ENCODE data around the gene GNG12.
"Not testable (repeated sequence)": the region's sequence is repeated elsewhere in the genome, so short reads cannot be mapped to it uniquely, and the experiment has no call there.

The GNG12 gene

DNA sequence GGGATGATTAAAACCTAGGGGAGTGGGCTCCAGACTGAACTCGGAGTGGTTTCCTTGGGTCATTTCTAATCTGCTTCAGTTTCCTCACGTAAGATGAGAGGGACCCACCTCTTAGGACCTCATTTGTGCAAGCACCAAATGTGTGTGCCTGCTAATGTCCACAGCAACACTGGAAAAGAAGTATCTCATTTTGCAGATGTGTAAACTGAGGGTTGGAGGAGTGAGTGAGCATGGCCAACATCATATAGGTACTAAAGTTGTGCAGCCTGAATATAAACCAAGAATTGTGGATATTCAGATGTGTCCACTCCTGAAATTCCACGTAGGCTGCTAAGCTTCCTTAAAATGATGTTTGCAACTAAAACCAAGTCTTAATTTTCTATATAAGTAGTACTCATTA lies 96.5 kb downstream of the GNG12 start:
- H3K4me1 Mint-ChIP-seq: peaks cover 23% of the 10 kb centered on the region
- H3K27me3 Mint-ChIP-seq: no peaks in the 10 kb centered on the region
- no peak for DNase-seq
- H3K9me3 Mint-ChIP-seq: no peaks in the 10 kb centered on the region
- H3K36me3 Mint-ChIP-seq (ENCODE audit: low read depth): no peaks in the 10 kb centered on the region
- no peak for ATAC-seq
- no peak overlapping the region for H3K4me3 Mint-ChIP-seq
- H3K27ac Mint-ChIP-seq: no peak overlapping the region

DNA sequence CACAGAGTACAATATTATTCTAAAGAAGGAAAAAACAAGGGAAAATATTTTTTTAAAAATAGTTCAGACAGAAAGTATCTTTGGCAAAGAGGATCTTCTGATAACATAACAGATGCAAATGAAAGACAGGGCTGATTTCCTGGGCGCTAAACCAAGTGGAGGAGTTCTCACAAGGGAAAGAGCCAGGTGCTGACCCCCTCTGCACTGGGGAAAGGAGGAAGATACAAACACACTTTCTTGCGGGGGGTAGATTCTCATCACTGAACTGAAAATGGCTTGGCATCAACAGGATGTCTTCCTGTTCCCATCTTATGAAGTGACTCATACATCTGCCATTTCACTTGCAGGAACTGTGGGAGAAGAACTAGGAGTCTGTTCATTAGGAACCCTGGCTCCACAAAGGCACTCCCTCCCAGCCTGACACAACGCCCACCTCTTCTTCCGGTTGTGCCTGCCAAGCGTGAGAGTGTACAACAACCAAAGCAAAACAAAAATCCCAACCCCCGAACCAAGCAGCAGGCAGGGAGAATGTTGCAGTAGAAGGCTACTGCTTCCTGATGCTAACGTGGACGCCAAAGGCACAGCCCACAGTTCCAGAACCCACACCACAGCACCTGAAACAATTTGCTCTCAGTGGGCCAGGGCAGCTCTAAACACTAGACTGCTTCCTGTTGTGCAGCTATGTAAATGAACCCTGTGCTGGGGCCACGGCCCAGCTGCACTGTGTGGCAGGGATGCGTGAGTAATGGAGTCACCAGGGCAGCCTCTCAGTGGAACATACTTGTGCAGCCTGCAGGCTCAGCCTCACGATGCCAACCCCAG lies 97.2 kb downstream of the GNG12 start:
- ATAC-seq (peak; percentile 99), DNase-seq (peak; percentile 40)
- peak overlapping the region; percentile 61 for H3K4me3 Mint-ChIP-seq
- H3K36me3 Mint-ChIP-seq (ENCODE audit: low read depth): no peaks in the 10 kb centered on the region
- H3K27me3 Mint-ChIP-seq: no peaks in the 10 kb centered on the region
- H3K9me3 Mint-ChIP-seq: no peaks in the 10 kb centered on the region
- H3K27ac Mint-ChIP-seq: peak overlapping the region; percentile 80
- peaks cover 23% of the 10 kb centered on the region for H3K4me1 Mint-ChIP-seq

DNA sequence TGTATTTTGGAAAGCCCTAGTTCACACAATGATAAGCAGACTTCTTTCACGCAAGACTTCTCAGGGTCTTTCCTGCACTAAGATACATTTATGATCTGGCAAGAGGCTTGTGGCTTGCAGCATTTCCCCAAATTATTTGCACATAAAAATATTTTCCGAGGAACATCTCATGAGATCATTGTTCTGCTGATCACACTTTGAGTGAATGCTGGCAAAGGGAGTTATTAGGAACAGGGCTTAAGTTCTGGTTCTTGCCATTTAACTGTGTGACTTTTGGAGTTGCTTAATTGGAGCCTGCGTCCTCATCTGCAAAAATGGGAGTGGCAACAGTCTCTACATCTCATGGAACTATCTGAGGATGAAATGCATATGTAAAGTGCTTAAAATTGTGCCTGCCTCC lies 98.1 kb downstream of the GNG12 start:
- no peaks in the 10 kb centered on the region for H3K36me3 Mint-ChIP-seq (ENCODE audit: low read depth)
- ATAC-seq (no peak), DNase-seq (no peak)
- H3K9me3 Mint-ChIP-seq: no peaks in the 10 kb centered on the region
- H3K27me3 Mint-ChIP-seq: no peaks in the 10 kb centered on the region
- H3K4me1 Mint-ChIP-seq: peaks cover 27% of the 10 kb centered on the region
- H3K4me3 Mint-ChIP-seq: no peak overlapping the region
- no peak overlapping the region for H3K27ac Mint-ChIP-seq

DNA sequence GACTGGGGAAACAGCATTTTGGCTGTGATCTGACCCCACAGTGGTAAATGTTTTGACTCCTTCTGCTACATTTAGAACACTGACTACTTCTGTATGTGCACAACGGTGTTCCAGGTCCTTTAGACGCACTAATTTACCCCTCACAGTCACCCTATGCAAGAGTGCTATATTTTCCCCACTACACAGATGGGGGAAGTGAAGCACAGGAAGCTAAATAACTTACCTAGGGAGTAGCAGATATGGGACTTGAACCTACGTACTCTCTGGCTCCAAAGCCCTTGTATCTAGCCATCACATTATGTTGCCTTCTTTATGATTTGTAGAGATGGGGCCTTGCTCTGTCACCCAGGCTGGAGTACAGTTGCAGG lies 99.0 kb downstream of the GNG12 start:
- H3K36me3 Mint-ChIP-seq (ENCODE audit: low read depth): no peaks in the 10 kb centered on the region
- no peaks in the 10 kb centered on the region for H3K9me3 Mint-ChIP-seq
- DNase-seq (no peak), ATAC-seq (no peak)
- H3K4me3 Mint-ChIP-seq: no peak overlapping the region
- H3K4me1 Mint-ChIP-seq: peaks cover 33% of the 10 kb centered on the region
- H3K27ac Mint-ChIP-seq: no peak overlapping the region
- H3K27me3 Mint-ChIP-seq: no peaks in the 10 kb centered on the region

DNA sequence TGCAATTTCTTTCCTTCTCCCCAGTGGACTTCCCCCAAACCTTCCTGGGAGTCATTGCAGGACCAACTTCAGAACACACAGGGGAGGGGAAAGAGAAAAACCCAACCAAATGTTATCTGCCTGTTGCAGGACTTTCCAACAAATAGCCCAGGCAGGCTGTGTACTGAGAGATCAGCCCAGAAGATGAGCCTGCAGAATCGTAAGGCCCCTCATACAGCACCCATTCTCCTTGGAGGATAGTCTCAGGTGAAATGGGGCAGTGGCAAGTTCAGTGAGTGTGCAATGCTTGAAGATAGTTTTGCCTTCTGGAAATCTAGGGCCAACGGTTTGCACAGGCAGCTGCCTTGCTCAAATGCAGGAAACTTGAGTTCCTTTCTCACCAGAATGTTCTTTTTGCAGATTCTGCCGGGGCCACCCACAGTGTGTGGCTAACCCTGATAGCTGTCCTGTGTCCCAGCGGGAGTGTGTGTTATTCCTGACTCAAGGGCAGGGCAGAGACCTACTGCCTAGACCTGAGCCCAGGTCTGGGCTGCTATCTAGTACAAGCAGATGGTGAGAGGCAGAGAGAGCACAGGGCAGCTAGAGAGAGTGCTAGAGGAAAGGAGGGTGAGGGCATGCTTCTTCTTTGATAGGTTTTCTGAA lies 99.5 kb downstream of the GNG12 start:
- no peak for DNase-seq

DNA sequence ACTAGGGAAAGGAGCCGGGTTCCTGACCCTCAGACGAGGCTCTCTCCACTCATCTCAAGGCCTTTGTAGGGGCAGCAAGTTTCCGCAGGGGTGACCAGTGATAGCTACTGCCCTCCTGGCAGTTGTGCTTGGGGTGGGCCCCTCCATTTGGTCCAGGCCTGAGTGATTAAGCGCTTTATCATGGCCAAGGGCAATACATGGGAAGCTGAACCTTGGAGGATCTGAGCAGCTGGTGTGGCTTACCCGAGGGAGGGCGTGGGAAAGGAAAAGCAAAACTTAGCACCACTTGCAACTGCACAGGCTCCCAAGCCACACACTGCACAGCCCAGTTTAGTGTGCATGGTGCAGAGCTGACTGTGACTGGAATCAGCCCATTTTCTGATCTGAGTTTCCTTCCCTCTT lies 100.5 kb downstream of the GNG12 start:
- Mint-ChIP-seq H3K27me3 (no peaks in the 10 kb centered on the region), H3K4me1 (peaks cover 33% of the 10 kb centered on the region)

More for the DNA sequence above, 99.5 kb downstream of the GNG12 start:
- Mint-ChIP-seq H3K27me3 (no peaks in the 10 kb centered on the region), H3K4me3 (no peak overlapping the region), H3K36me3 (ENCODE audit: low read depth) (no peaks in the 10 kb centered on the region), H3K9me3 (no peaks in the 10 kb centered on the region), H3K27ac (no peak overlapping the region), H3K4me1 (peaks cover 33% of the 10 kb centered on the region)
- ATAC-seq: no peak

DNA sequence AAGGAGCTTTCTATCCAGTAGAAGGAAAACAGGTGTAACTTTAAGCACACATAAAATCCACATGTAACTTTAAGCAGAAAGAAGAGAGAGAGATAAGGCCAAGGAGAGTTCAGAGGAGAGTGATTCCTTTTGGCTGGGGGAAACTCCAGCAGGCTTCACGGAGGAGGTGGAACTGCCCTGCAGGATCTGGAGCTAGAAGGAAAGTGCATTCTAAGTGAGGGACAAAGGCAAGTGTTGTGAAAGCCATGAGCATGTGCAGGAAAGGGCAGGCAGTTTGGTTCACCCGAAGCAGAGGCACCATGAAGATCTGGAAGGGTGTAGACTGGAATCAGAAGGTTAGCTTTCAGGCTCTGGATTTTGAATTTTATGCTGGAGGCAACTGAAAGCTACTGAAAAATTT lies 101.9 kb downstream of the GNG12 start:
- no peak for ATAC-seq
- Mint-ChIP-seq H3K27me3 (no peaks in the 10 kb centered on the region), H3K4me3 (no peak overlapping the region), H3K9me3 (no peaks in the 10 kb centered on the region), H3K36me3 (ENCODE audit: low read depth) (no peaks in the 10 kb centered on the region), H3K4me1 (peaks cover 33% of the 10 kb centered on the region), H3K27ac (no peak overlapping the region)
- no peak for DNase-seq

More for the DNA sequence above, 100.5 kb downstream of the GNG12 start:
- ATAC-seq (no peak), DNase-seq (no peak)
- Mint-ChIP-seq H3K9me3 (no peaks in the 10 kb centered on the region), H3K36me3 (ENCODE audit: low read depth) (no peaks in the 10 kb centered on the region), H3K27ac (no peak overlapping the region), H3K4me3 (no peak overlapping the region)

DNA sequence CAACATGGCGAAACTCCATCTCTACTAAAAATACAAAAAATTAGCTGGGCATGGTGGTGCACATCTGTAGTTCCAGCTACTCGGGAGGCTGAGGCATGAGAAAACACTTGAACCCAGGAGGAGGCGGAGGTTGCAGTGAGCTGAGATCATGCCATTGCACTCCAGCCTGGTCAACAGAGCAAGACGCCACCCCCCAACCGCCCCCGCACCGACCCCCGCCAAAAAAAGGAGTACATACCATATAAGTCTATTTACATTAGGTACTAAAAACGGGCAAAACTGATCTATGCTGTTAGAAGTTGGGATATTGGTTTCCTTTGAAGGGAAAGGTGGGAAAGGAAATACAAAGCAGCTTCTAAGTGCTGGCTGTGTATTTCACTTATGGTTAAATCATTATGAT lies 103.0 kb downstream of the GNG12 start:
- not testable (repeated sequence) for H3K27me3 Mint-ChIP-seq; ATAC-seq; H3K9me3 Mint-ChIP-seq; H3K4me3 Mint-ChIP-seq; H3K27ac Mint-ChIP-seq; DNase-seq; H3K36me3 Mint-ChIP-seq (ENCODE audit: low read depth)
- peaks cover 33% of the 10 kb centered on the region for H3K4me1 Mint-ChIP-seq

DNA sequence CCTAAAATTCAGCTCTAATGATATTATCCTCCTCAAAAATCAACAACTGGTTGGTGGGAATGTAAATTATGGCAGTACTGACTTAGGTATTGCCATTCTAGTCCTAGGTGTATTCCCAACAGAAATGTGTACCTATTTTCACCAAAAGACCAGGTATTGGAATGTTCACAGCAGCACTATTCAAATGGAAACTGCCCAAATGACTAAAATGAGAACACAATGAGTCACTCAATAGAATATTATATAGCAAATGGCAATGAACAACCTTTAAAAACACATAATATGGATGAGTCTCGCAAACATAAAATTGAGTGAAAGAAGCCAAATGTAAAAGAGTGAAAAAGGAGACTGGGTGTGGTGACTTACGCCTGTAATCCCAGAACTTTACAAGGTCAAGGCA lies 103.4 kb downstream of the GNG12 start:
- DNase-seq: no peak
- Mint-ChIP-seq H3K4me1 (peaks cover 31% of the 10 kb centered on the region), H3K27ac (no peak overlapping the region), H3K4me3 (no peak overlapping the region), H3K36me3 (ENCODE audit: low read depth) (no peaks in the 10 kb centered on the region), H3K9me3 (no peaks in the 10 kb centered on the region), H3K27me3 (no peaks in the 10 kb centered on the region)
- peak; percentile 12 for ATAC-seq

DNA sequence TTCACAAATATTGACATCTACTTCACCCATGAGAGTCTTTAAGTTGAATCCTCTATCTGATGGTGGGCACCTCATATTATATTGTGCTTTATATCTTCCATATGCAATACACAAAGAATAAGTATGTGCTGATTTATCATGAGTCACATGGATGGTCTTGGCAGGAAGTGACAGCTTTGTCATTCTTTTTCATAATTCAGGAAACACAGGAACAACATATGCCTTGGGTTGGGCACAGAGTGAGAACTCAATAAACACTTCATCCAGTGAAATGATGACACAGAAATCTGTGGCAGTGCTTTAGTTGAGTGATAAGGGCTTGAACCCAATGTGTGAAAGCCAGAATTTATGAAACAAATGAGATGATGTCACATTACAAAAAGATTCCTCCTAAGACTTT lies 107.0 kb downstream of the GNG12 start:
- no peaks in the 10 kb centered on the region for H3K36me3 Mint-ChIP-seq (ENCODE audit: low read depth)
- no peak for DNase-seq
- no peak overlapping the region for H3K4me3 Mint-ChIP-seq
- peak; percentile 21 for ATAC-seq
- H3K27ac Mint-ChIP-seq: no peak overlapping the region
- H3K27me3 Mint-ChIP-seq: no peaks in the 10 kb centered on the region
- H3K4me1 Mint-ChIP-seq: peaks cover 26% of the 10 kb centered on the region
- no peaks in the 10 kb centered on the region for H3K9me3 Mint-ChIP-seq

DNA sequence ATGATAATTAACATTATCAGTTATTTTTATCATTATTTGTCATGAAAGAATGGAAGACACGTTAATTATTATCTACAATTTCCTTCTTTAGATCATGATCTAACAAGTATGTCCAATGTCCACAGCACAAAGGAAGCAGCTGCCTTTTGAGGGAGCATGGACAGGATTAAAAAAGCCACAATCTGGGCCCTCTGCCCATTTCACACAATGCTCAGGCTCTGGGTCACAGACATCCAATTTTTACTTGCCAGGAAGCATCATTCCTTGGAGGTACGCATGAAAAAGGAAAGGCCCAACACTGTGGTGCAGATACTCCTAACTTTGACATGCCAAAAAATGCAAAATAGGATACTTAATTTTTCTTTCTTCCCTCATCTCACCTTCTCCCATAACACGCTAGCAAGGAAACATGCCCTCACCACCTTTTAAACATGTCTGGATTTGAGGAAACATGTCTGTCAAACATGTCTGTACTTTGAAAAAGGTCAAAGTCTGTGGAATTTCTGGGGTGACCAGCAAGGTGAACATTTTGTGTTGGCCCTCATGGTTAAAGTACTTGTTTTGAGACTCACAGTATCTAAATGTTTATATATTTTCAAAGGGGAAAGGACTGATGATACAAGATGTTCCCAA lies 108.2 kb downstream of the GNG12 start:
- no peaks in the 10 kb centered on the region for H3K36me3 Mint-ChIP-seq (ENCODE audit: low read depth)
- H3K27me3 Mint-ChIP-seq: no peaks in the 10 kb centered on the region
- no peak overlapping the region for H3K27ac Mint-ChIP-seq
- ATAC-seq (no peak), DNase-seq (no peak)
- H3K4me1 Mint-ChIP-seq: peaks cover 22% of the 10 kb centered on the region
- no peak overlapping the region for H3K4me3 Mint-ChIP-seq
- H3K9me3 Mint-ChIP-seq: no peaks in the 10 kb centered on the region

DNA sequence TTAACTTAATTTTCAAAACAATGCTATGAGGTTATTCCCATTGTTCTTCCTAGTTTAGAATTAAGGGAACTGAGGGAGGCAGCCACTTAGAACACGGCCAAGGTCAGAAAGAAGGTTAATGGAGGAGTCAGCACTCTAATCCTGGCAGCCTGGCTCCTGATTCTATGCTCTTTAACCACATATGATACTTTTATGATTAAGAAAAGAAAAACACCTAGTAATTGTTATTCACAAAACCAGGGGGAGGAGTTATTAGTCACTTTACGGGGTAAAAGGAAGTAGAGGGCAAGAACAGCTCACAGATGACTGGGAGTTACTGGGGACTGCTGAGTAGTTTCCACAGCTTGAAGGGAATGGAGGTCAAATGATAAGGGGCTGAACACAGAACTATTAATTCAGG lies 109.6 kb downstream of the GNG12 start:
- Mint-ChIP-seq H3K27me3 (no peaks in the 10 kb centered on the region), H3K4me3 (no peak overlapping the region), H3K9me3 (no peaks in the 10 kb centered on the region), H3K4me1 (peaks cover 17% of the 10 kb centered on the region), H3K27ac (no peak overlapping the region), H3K36me3 (ENCODE audit: low read depth) (no peaks in the 10 kb centered on the region)
- peak; percentile 96 for ATAC-seq
- no peak for DNase-seq

DNA sequence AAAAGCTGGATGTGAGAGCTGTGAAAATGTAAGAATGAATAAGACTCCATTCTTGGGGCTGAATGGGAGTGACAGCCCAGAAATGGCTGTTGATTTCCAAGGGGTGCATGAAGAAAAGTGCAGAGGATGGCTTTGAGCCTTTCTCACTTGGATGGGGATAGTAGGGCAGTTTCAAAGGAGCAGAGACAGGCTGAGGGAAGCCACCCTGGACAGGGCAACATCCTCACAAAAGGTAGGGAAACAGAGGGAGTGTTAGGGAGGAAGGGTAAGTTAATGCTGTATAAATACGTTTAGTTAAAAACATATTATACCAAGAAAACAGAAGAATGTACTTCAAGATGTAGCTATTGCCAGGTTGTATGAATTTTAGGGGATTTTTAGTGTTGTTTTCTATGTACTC lies 110.1 kb downstream of the GNG12 start:
- Mint-ChIP-seq H3K4me3 (no peak overlapping the region), H3K4me1 (peaks cover 17% of the 10 kb centered on the region), H3K27ac (no peak overlapping the region), H3K27me3 (no peaks in the 10 kb centered on the region), H3K9me3 (no peaks in the 10 kb centered on the region), H3K36me3 (ENCODE audit: low read depth) (no peaks in the 10 kb centered on the region)
- ATAC-seq: no peak
- no peak for DNase-seq

DNA sequence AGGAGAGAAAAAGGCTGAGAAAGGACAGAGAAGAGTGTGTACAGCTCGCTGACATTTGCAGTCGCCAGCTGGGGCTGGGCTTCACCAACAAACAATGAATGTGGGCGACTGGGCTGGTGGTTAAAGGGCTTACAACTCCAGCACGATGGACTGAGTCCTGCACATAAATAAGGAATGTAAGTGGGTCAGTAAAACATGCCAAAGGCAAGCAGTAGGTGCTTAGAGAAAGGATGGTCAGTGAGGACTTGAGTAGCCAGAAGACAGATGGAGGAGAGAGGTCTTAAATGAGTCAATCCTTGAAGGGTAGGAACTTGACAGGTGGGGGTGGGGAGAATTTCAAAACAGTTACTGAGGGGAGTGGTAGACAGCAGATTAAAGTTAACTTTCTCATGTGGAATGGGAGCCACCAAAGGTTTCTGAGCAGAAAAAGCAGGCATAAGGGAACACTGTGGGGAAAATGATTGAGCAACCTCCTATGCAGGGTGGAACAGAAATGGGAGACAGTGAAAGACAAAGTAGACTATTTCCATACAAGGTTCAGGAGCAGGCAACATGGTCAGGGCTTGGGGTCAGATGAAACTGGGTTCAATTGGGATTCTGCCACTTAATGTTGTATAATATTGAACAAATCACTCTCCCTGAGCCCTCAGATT lies 110.8 kb downstream of the GNG12 start:
- Mint-ChIP-seq H3K4me3 (no peak overlapping the region), H3K4me1 (peaks cover 17% of the 10 kb centered on the region), H3K9me3 (no peaks in the 10 kb centered on the region), H3K27ac (no peak overlapping the region), H3K36me3 (ENCODE audit: low read depth) (no peaks in the 10 kb centered on the region), H3K27me3 (no peaks in the 10 kb centered on the region)
- DNase-seq (no peak), ATAC-seq (no peak)

All from activated naive CD8-positive, alpha-beta T cell treated with anti-CD3 and anti-CD28 coated beads, Interleukin-2, amount 50 U/mL, for 24 hours (primary cell).